Esophagus squamous epithelium (tissue), 4 donors: ENCODE results near the gene POLD4.

Experiments used
- CTCF ChIP-seq, 6 experiments: fragments of 450-650 bp in 4 of 6; fragments of 200-600 bp in 2 of 6; sonication (generic) in 2 of 6; IDR thresholded peaks; one replicate each; pipeline ENCODE4 v1.5.1; 2016 to 2019; ENCODE audit warnings: antibody characterized with exemption in 6 of 6, mild to moderate bottlenecking in 4 of 6, moderate library complexity in 4 of 6
- POLR2A ChIP-seq, 4 donors: fragments of 450-650 bp; IDR thresholded peaks; one replicate each; pipeline ENCODE4 v1.6.1; 2017; ENCODE audit warnings: antibody characterized with exemption in 4 of 4, mild to moderate bottlenecking in 4 of 4, moderate library complexity in 3 of 4

- TF ChIP-seq CTCF (IDR thresholded peaks at IDR 0.05), result no peak
- no peak for TF ChIP-seq POLR2A (IDR thresholded peaks at IDR 0.05)
These were observed 50.7 kb downstream of the POLD4 start for GRCh38 chr11:67302571-67303131.
